Sigmoid colon (tissue), 7 donors: Measurements from ENCODE around the gene TMLHE. TPM values are rescaled to one million over a fixed set of nuclear protein-coding genes. Genes with fewer than 3 reads are reported as not detected.
A peak's percentile ranks its signal among the peaks of the same experiment; 100 is the strongest.
"Not testable (repeated sequence)": the region's sequence is repeated elsewhere in the genome, so short reads cannot be mapped to it uniquely, and the experiment has no call there.

Experiments
- DNase-seq: peaks from one replicate; pipeline ENCODE4 v3.0.0-alpha.2; 2019
- H3K27ac ChIP-seq, 4 donors: fragments of 200-600 bp; sonication (generic); one replicate each; pipeline ENCODE4 v1.5.1; 2016 to 2019; ENCODE audit warnings: mild to moderate bottlenecking in 1 of 4
- H3K27me3 ChIP-seq, 3 donors: fragments of 200-600 bp; sonication (generic); one replicate each; pipeline ENCODE4 v1.5.1; 2019; ENCODE audit warnings: mild to moderate bottlenecking in 1 of 3
- H3K36me3 ChIP-seq, 4 donors: fragments of 200-600 bp; sonication (generic); one replicate each; pipeline ENCODE4 v1.5.1; 2016 to 2019
- H3K4me1 ChIP-seq, 4 donors: fragments of 200-600 bp; sonication (generic); one replicate each; pipeline ENCODE4 v1.5.1; 2017 to 2019
- H3K4me3 ChIP-seq, 4 donors: fragments of 200-600 bp; sonication (generic); one replicate each; pipeline ENCODE4 v1.5.1; 2017 to 2019; ENCODE audit warnings: mild to moderate bottlenecking in 2 of 4, moderate library complexity in 1 of 4
- H3K9me3 ChIP-seq, 4 donors: fragments of 200-600 bp in 3 of 4; sonication (generic) in 3 of 4; one replicate each; pipeline versions ENCODE4 v1.5.1 to v1.6.1; 2013 to 2019
- CTCF ChIP-seq, 4 experiments: fragments of 450-650 bp in 3 of 4; fragments of 200-600 bp in 1 of 4; IDR thresholded peaks; one replicate each; pipeline ENCODE4 v1.5.1; 2016 to 2019; ENCODE audit warnings: antibody characterized with exemption in 4 of 4, mild to moderate bottlenecking in 3 of 4, moderate library complexity in 2 of 4
- EP300 ChIP-seq, 4 donors: sonication (generic); formaldehyde crosslinking; IDR thresholded peaks; one replicate each; pipeline ENCODE4 v1.6.1; 2017; ENCODE audit warnings: antibody characterized with exemption in 4 of 4
- POLR2A ChIP-seq, 2 donors: fragments of 450-650 bp; IDR thresholded peaks; one replicate each; pipeline ENCODE4 v1.6.1; 2016; ENCODE audit warnings: antibody characterized with exemption in 2 of 2, mild to moderate bottlenecking in 2 of 2, moderate library complexity in 2 of 2
- POLR2AphosphoS5 ChIP-seq, 4 donors: sonication (generic); formaldehyde crosslinking; IDR thresholded peaks; one replicate each; pipeline ENCODE4 v1.6.1; 2017; ENCODE audit warnings: antibody characterized with exemption in 4 of 4
- WGBS, 2 donors: extraction: QIAGEN DNeasy Blood & Tissue Kit; methylation state at CpG; one replicate each; pipeline ENCODE4 v1.1.7; 2013; 5-methylcytosine and 5-hydroxymethylcytosine counted together
- intact Hi-C: fragments of 100-400 bp; cut with DNase I; formaldehyde crosslinking; loops from one replicate; pipeline ENCODE4 v1.15.1; 2023
- polyA plus RNA-seq, 3 donors: library from polyadenylated mRNA; stranded (reverse); fragments of 200-250 nt; gene quantifications; one replicate each; pipeline ENCODE4 v1.2.3, GENCODE V29; 2013
- total RNA-seq, 4 donors: library from RNA; depleted of rRNA; stranded (reverse); fragments of >200 nt; gene quantifications; one replicate each; pipeline ENCODE4 v1.1.0, GENCODE V29; 2016
- donor health status: healthy with polysubstance abuse.
- donor health status: Bipolar disorder and iron deficiency.
- donor health status: healthy.

Gene TMLHE
- 10 to 100 TPM; 16.3 to 34.8 (median 25.8) TPM for total RNA-seq
- polyA plus RNA-seq = 10 to 100 TPM; 11.0 to 19.4 (median 14.4) TPM

GRCh38 chrX:155612312-155613224, at the start of gene TMLHE, which contains the start of gene SPRY3:
Gene TMLHE (minus strand): TSS chrX:155612952. CDS start chrX:155545276, 67,676 bp downstream.
Gene SPRY3 (plus strand): TSS chrX:155612586.
- TF ChIP-seq POLR2AphosphoS5 (IDR thresholded peaks at IDR 0.05) (peak; percentile 9 to 48 (median 26)), EP300 (IDR thresholded peaks at IDR 0.05) (no peak)
- Histone ChIP-seq H3K27me3 (no peaks in the 10 kb centered on the region), H3K36me3 (no peaks in the 10 kb centered on the region), H3K4me1 (peaks cover 0 to 11% (median 7%) of the 10 kb centered on the region in 4 donors), H3K4me3 (peak within 1 kb of the TSS; percentile 65 to 70 (median 68)), H3K9me3 (no peaks in the 10 kb centered on the region), H3K27ac (peak within 1 kb of the TSS; percentile 85 to 90 (median 88))
- intact Hi-C loops = loop anchor here (10.0 kb wide), 1 partner anchor 398 kb away; the partner anchor contains the start of gene VBP1
- DNase-seq = peak; percentile 76
- 1% methylated on average over 50 of the region's 50 CpGs for WGBS, 2 donors

GRCh38 chrX:155662282-155662681, 49.5 kb upstream of the TMLHE start:
- WGBS, 2 donors = 81 to 86% methylated on average over 2 of the region's 2 CpGs
- peaks cover 0 to 2% (median 0%) of the 10 kb centered on the region in 4 donors for H3K9me3 ChIP-seq
- H3K4me3 ChIP-seq = no peak overlapping the region
- H3K4me1 ChIP-seq = no peaks in the 10 kb centered on the region
- H3K27me3 ChIP-seq = no peaks in the 10 kb centered on the region
- no peak overlapping the region for H3K27ac ChIP-seq
- intact Hi-C loops = no loop called here
- TF ChIP-seq POLR2AphosphoS5 (IDR thresholded peaks at IDR 0.05) (no peak), POLR2A (IDR thresholded peaks at IDR 0.05) (no peak)
- DNase-seq = no peak
- H3K36me3 ChIP-seq = no peaks in the 10 kb centered on the region

- Histone ChIP-seq H3K4me3 (no peak overlapping the region), H3K36me3 (no peaks in the 10 kb centered on the region), H3K4me1 (no peaks in the 10 kb centered on the region), H3K27me3 (no peaks in the 10 kb centered on the region), H3K9me3 (no peaks in the 10 kb centered on the region), H3K27ac (no peak overlapping the region)
- TF ChIP-seq CTCF (IDR thresholded peaks at IDR 0.05) = no peak
- TF ChIP-seq POLR2AphosphoS5 (IDR thresholded peaks at IDR 0.05) = no peak
- no peak for TF ChIP-seq POLR2A (IDR thresholded peaks at IDR 0.05)
- TF ChIP-seq EP300 (IDR thresholded peaks at IDR 0.05) = no peak
- 93 to 96% methylated on average over 2 of the region's 2 CpGs for WGBS, 2 donors
- DNase-seq = no peak
- intact Hi-C loops = no loop called here
Observed at GRCh38 chrX:155645180-155645579, 32.4 kb upstream of the TMLHE start.

- no peak for TF ChIP-seq EP300 (IDR thresholded peaks at IDR 0.05)
- no peak for TF ChIP-seq POLR2A (IDR thresholded peaks at IDR 0.05)
- TF ChIP-seq CTCF (IDR thresholded peaks at IDR 0.05) = no peak
- TF ChIP-seq POLR2AphosphoS5 (IDR thresholded peaks at IDR 0.05) = no peak
- Histone ChIP-seq H3K36me3 (no peaks in the 10 kb centered on the region), H3K27ac (no peak overlapping the region), H3K27me3 (no peaks in the 10 kb centered on the region), H3K4me1 (no peaks in the 10 kb centered on the region), H3K9me3 (no peaks in the 10 kb centered on the region), H3K4me3 (no peak overlapping the region)
- no peak for DNase-seq
- WGBS, 2 donors = 85 to 95% methylated on average over 2 of the region's 2 CpGs
- intact Hi-C loops = no loop called here
Observed at GRCh38 chrX:155643240-155643639, 30.5 kb upstream of the TMLHE start.

GRCh38 chrX:155641371-155641770, 28.6 kb upstream of the TMLHE start:
- peak overlapping the region in 3 of 4 donors; percentile 23 to 30 (median 25) for H3K4me3 ChIP-seq
- WGBS, 2 donors = 31 to 54% methylated on average over 14 of the region's 14 CpGs
- H3K27ac ChIP-seq, DNase-seq, H3K36me3 ChIP-seq, H3K27me3 ChIP-seq, H3K9me3 ChIP-seq, intact Hi-C loops, H3K4me1 ChIP-seq: not testable (repeated sequence)

GRCh38 chrX:155637714-155638113, 25.0 kb upstream of the TMLHE start:
- no peak overlapping the region for H3K4me3 ChIP-seq
- DNase-seq = no peak
- no peak overlapping the region for H3K27ac ChIP-seq
- no peaks in the 10 kb centered on the region for H3K4me1 ChIP-seq
- H3K27me3 ChIP-seq = no peaks in the 10 kb centered on the region
- no peaks in the 10 kb centered on the region for H3K9me3 ChIP-seq
- H3K36me3 ChIP-seq = no peaks in the 10 kb centered on the region
- intact Hi-C loops = no loop called here
- TF ChIP-seq EP300 (IDR thresholded peaks at IDR 0.05) (no peak), POLR2AphosphoS5 (IDR thresholded peaks at IDR 0.05) (no peak), CTCF (IDR thresholded peaks at IDR 0.05) (no peak), POLR2A (IDR thresholded peaks at IDR 0.05) (no peak)

- intact Hi-C loops, H3K27me3 ChIP-seq, H3K9me3 ChIP-seq, H3K4me1 ChIP-seq, DNase-seq, H3K36me3 ChIP-seq, H3K27ac ChIP-seq, H3K4me3 ChIP-seq: not testable (repeated sequence)
- WGBS, 2 donors = 100% methylated on average over 1 of the region's 1 CpG
Observed at GRCh38 chrX:155635019-155635418, 22.3 kb upstream of the TMLHE start.
